PFSK-1 (cell line): ENCODE measurements around the gene TTC28.

ENCODE experiments used
- POLR2AphosphoS5 ChIP-seq: IDR thresholded peaks from 2 replicates; pipeline ENCODE4 v1.6.1; 2012; ENCODE audit warnings: low read depth, mild to moderate bottlenecking, control low read depth, low read length, moderate library complexity
- REST ChIP-seq, 2 experiments: IDR thresholded peaks; 2 replicates each; pipeline versions ENCODE4 v1.6.1 to v1.8.0; 2011 to 2012; ENCODE audit warnings: low read depth in 2 of 2, low read length in 2 of 2, control low read depth in 1 of 2, inconsistent platforms in 1 of 2, mild to moderate bottlenecking in 1 of 2, moderate library complexity in 1 of 2; ENCODE audit not compliant: insufficient read depth in 1 of 2
- SIN3A ChIP-seq: IDR thresholded peaks from 2 replicates; pipeline ENCODE4 v1.6.1; 2012; ENCODE audit warnings: mild to moderate bottlenecking, low read length, moderate library complexity, borderline replicate concordance; ENCODE audit not compliant: insufficient read depth
- TAF1 ChIP-seq: IDR thresholded peaks from 2 replicates; pipeline ENCODE4 v1.6.1; 2012; ENCODE audit warnings: low read length, control low read depth, borderline replicate concordance; ENCODE audit not compliant: insufficient read depth

GRCh38 chr22:28187612-28188011 lies 492.0 kb downstream of the TTC28 start:
- TF ChIP-seq POLR2AphosphoS5: no peak
- no peak for TF ChIP-seq REST (IDR thresholded peaks at IDR 0.05; ENCODE audit: insufficient read depth in 1 of 2, low read depth in 2 of 2, low read length in 2 of 2)
- no peak for TF ChIP-seq SIN3A
- TF ChIP-seq TAF1: no peak
